Measurements from ENCODE around the gene DACT2.
A peak's percentile ranks its signal among the peaks of the same experiment; 100 is the strongest.
"Not testable (repeated sequence)": the region's sequence is repeated elsewhere in the genome, so short reads cannot be mapped to it uniquely, and the experiment has no call there.

Gene DACT2

GRCh38 chr6:168359794-168360193 lies 40.2 kb upstream of the DACT2 start:
- DNase-seq (ENCODE audit: low spot score in 2 of 2): no peak
- H3K27ac Mint-ChIP-seq (ENCODE audit: low read depth): no peak overlapping the region
- H3K4me1 Mint-ChIP-seq: no peaks in the 10 kb centered on the region
- no peak overlapping the region for H3K4me3 Mint-ChIP-seq
- H3K36me3 Mint-ChIP-seq (ENCODE audit: insufficient read depth): no peaks in the 10 kb centered on the region
- no peak for ATAC-seq (replicated peaks; ENCODE audit: extremely low read depth, poor library complexity, severe bottlenecking)
- H3K27me3 Mint-ChIP-seq: peaks cover 45% of the 10 kb centered on the region
- H3K9me3 Mint-ChIP-seq: no peaks in the 10 kb centered on the region

DNA sequence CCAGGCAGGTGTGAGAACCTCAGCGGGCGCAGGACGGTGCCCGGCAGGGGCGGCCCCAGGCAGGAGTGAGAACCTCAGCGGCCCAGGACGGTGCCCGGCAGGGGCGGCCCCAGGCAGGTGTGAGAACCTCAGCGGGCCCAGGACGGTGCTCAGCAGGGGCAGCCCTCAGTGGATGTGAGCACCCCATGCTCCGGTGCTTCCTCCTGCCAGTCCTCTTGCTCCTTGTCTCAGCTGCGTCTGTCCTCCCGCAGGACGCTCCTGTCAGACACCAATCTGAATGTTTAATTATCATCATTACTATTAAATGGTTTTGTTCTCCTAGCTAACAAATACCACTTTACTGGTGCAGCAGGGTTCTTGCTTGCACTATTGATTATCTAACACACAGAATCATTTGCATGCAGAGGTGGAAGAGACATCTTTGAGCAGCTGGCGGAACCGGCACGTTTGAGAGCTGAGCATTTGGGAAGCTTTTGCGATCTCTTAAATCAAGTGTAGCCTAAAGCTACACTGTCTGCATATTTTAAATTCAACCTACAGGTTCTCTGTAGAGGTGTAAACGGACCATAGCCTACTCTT lies 39.4 kb upstream of the DACT2 start:
- Mint-ChIP-seq H3K4me3 (no peak overlapping the region), H3K9me3 (no peaks in the 10 kb centered on the region), H3K36me3 (ENCODE audit: insufficient read depth) (no peaks in the 10 kb centered on the region), H3K27ac (ENCODE audit: low read depth) (no peak overlapping the region), H3K27me3 (peaks cover 38% of the 10 kb centered on the region), H3K4me1 (no peaks in the 10 kb centered on the region)
- ATAC-seq (replicated peaks; ENCODE audit: extremely low read depth, poor library complexity, severe bottlenecking): no peak
- no peak for DNase-seq (ENCODE audit: low spot score in 2 of 2)

- H3K27me3 Mint-ChIP-seq: peaks cover 35% of the 10 kb centered on the region
- DNase-seq (ENCODE audit: low spot score in 2 of 2); H3K27ac Mint-ChIP-seq (ENCODE audit: low read depth); H3K36me3 Mint-ChIP-seq (ENCODE audit: insufficient read depth); H3K4me3 Mint-ChIP-seq; ATAC-seq (replicated peaks; ENCODE audit: extremely low read depth, poor library complexity, severe bottlenecking); H3K9me3 Mint-ChIP-seq; H3K4me1 Mint-ChIP-seq: not testable (repeated sequence)
Measured at GRCh38 chr6:168356872-168357271, 37.3 kb upstream of the DACT2 start.

DNA sequence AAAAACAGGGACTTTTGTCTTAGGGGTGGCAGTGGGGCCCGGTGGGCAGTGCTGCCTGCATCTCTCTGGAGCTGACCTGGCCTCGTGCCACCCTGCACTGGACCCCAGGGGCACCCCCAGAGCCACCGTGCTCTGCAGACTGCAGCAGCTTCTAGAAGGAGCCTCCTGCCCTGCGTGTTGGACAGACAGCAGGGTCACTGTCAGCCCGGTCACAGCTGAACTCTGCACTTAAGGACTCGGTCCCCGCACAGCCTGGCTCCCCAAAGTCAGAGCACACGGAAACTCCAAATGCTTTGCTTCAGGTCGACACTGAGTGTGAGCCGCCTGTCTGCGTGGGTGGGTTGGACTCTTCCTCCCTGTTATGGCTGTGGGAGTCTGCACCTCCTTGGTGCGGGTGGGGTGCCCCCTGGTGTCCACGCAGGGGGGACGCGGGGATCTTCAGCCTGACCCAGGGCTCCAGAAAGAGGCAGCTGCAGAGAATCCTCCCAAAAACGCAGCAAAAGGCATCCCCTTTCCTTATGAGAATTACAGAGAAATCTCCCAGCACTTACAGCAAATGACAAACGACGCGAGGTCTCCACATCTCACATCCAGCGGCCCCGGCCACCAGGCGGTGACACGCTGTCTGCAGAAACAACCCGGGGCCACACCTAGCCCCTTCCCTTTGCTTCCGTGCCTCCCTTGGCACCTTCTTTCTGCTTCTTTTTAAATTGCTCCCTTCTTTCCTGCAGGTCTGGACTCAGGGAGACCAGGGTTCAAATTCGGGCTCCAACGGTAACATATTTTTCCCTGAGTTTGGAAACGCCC lies 36.3 kb upstream of the DACT2 start:
- no peak for DNase-seq (ENCODE audit: low spot score in 2 of 2)
- H3K27me3 Mint-ChIP-seq: peaks cover 44% of the 10 kb centered on the region
- no peak overlapping the region for H3K4me3 Mint-ChIP-seq
- no peaks in the 10 kb centered on the region for H3K36me3 Mint-ChIP-seq (ENCODE audit: insufficient read depth)
- H3K9me3 Mint-ChIP-seq: no peaks in the 10 kb centered on the region
- peak; percentile 43 for ATAC-seq (replicated peaks; ENCODE audit: extremely low read depth, poor library complexity, severe bottlenecking)
- no peaks in the 10 kb centered on the region for H3K4me1 Mint-ChIP-seq
- no peak overlapping the region for H3K27ac Mint-ChIP-seq (ENCODE audit: low read depth)

DNA sequence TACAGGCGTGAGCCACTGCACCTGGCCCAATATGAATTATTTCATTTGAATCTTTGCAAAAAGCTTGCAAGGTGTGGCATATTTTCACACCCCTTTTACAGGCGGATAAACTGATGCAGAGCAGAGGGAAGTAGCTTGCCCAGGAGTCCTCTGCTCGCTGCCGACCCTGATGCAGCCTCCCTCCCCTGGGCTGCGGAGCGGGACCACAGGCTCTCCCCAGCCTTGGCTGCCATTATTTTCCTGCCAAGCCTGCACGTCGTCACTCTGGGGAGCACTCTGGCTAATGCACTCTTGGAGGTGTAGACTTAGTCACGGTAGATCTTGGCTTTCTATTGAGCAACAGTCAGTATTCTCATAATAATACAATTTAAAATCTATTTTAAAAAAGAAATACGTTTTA lies 34.8 kb upstream of the DACT2 start:
- Mint-ChIP-seq H3K9me3 (no peaks in the 10 kb centered on the region), H3K36me3 (ENCODE audit: insufficient read depth) (no peaks in the 10 kb centered on the region), H3K4me3 (no peak overlapping the region), H3K4me1 (no peaks in the 10 kb centered on the region), H3K27me3 (peaks cover 47% of the 10 kb centered on the region), H3K27ac (ENCODE audit: low read depth) (no peak overlapping the region)
- DNase-seq (ENCODE audit: low spot score in 2 of 2) (no peak), ATAC-seq (replicated peaks; ENCODE audit: extremely low read depth, poor library complexity, severe bottlenecking) (no peak)

DNA sequence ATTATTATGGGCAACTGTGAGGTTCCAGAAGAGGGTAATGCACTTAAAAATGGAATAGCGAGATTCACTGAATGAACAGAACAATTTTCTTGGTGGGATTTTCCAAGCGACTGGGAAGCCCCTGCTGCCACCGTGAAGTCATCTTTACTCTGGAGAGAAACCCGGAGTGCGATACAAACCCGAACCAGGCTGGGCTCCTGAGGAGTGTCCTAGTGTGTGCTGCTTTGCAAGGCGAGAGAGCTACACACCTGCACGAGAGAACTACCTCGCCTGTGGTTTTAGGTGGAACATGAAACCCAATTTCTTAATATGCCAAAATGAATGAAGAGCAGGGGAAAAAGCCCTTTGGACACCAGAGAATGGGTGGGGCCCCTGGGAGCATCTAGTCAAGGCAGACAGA lies 33.5 kb upstream of the DACT2 start:
- Mint-ChIP-seq H3K27me3 (peaks cover 42% of the 10 kb centered on the region), H3K4me1 (no peaks in the 10 kb centered on the region), H3K9me3 (no peaks in the 10 kb centered on the region), H3K4me3 (no peak overlapping the region), H3K36me3 (ENCODE audit: insufficient read depth) (no peaks in the 10 kb centered on the region), H3K27ac (ENCODE audit: low read depth) (no peak overlapping the region)
- DNase-seq (ENCODE audit: low spot score in 2 of 2) (no peak), ATAC-seq (replicated peaks; ENCODE audit: extremely low read depth, poor library complexity, severe bottlenecking) (no peak)

- Mint-ChIP-seq H3K36me3 (ENCODE audit: insufficient read depth) (no peaks in the 10 kb centered on the region), H3K27me3 (peaks cover 45% of the 10 kb centered on the region), H3K4me1 (no peaks in the 10 kb centered on the region), H3K9me3 (no peaks in the 10 kb centered on the region), H3K27ac (ENCODE audit: low read depth) (no peak overlapping the region), H3K4me3 (no peak overlapping the region)
- DNase-seq (ENCODE audit: low spot score in 2 of 2) (no peak), ATAC-seq (replicated peaks; ENCODE audit: extremely low read depth, poor library complexity, severe bottlenecking) (no peak)
Measured at GRCh38 chr6:168352096-168352495, 32.5 kb upstream of the DACT2 start.

DNA sequence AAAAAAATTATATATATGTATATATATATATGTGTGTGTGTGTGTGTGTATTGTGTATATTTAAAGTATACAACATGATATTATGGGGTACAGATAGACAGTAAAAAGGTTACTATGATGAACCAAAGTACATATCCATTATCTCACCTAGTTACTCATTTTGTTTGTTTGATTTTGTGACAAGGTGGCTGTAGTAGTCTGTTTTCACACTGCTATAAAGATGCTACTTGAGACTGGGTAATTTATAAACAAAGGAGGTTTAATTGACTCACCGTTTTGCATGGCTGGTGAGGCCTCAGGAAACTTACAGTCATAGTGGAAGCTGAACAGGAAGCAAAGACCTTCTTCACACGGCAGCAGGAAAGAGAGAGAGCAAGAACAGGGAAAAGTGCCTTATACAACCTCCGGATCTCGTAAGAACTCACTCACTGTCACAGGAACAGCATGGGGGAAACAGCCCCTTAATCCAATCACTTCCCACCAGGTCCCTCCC lies 30.2 kb upstream of the DACT2 start:
- no peak for DNase-seq (ENCODE audit: low spot score in 2 of 2)
- no peak overlapping the region for H3K27ac Mint-ChIP-seq (ENCODE audit: low read depth)
- no peak overlapping the region for H3K4me3 Mint-ChIP-seq
- H3K4me1 Mint-ChIP-seq: peaks cover 4% of the 10 kb centered on the region
- H3K36me3 Mint-ChIP-seq (ENCODE audit: insufficient read depth): no peaks in the 10 kb centered on the region
- peaks cover 50% of the 10 kb centered on the region for H3K27me3 Mint-ChIP-seq
- ATAC-seq (replicated peaks; ENCODE audit: extremely low read depth, poor library complexity, severe bottlenecking): no peak
- H3K9me3 Mint-ChIP-seq: no peaks in the 10 kb centered on the region

DNA sequence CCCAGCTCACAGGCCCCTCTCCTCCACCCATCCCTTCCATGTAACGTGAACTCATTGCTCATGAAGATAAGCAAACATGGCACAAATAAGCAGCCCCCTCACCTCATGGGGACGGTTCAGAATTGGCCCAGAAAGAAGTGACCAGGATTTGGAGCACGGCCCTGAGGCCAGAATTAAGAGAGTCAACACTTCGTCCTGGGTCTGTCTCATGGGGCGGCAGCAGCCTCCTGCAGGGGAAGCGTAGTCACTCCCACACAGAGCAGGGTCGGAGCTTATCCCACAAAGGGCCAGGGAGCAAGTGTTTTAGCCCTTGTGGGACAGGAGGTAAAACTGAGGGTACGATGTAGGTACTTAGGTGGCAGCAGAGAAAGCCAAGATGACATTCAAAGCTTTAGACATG lies 28.6 kb upstream of the DACT2 start:
- no peak for ATAC-seq (replicated peaks; ENCODE audit: extremely low read depth, poor library complexity, severe bottlenecking)
- no peak overlapping the region for H3K27ac Mint-ChIP-seq (ENCODE audit: low read depth)
- H3K36me3 Mint-ChIP-seq (ENCODE audit: insufficient read depth): no peaks in the 10 kb centered on the region
- no peak for DNase-seq (ENCODE audit: low spot score in 2 of 2)
- peaks cover 14% of the 10 kb centered on the region for H3K4me1 Mint-ChIP-seq
- peaks cover 55% of the 10 kb centered on the region for H3K27me3 Mint-ChIP-seq
- H3K4me3 Mint-ChIP-seq: no peak overlapping the region
- no peaks in the 10 kb centered on the region for H3K9me3 Mint-ChIP-seq

GRCh38 chr6:168347615-168348014 lies 28.0 kb upstream of the DACT2 start:
- H3K27me3 Mint-ChIP-seq: peaks cover 50% of the 10 kb centered on the region
- no peak for DNase-seq (ENCODE audit: low spot score in 2 of 2)
- H3K4me3 Mint-ChIP-seq: no peak overlapping the region
- no peaks in the 10 kb centered on the region for H3K9me3 Mint-ChIP-seq
- peaks cover 14% of the 10 kb centered on the region for H3K4me1 Mint-ChIP-seq
- no peaks in the 10 kb centered on the region for H3K36me3 Mint-ChIP-seq (ENCODE audit: insufficient read depth)
- no peak for ATAC-seq (replicated peaks; ENCODE audit: extremely low read depth, poor library complexity, severe bottlenecking)
- no peak overlapping the region for H3K27ac Mint-ChIP-seq (ENCODE audit: low read depth)

GRCh38 chr6:168347053-168347452 lies 27.5 kb upstream of the DACT2 start:
- ATAC-seq (replicated peaks; ENCODE audit: extremely low read depth, poor library complexity, severe bottlenecking): no peak
- H3K4me3 Mint-ChIP-seq: no peak overlapping the region
- peaks cover 14% of the 10 kb centered on the region for H3K4me1 Mint-ChIP-seq
- H3K36me3 Mint-ChIP-seq (ENCODE audit: insufficient read depth): no peaks in the 10 kb centered on the region
- no peak overlapping the region for H3K27ac Mint-ChIP-seq (ENCODE audit: low read depth)
- H3K9me3 Mint-ChIP-seq: no peaks in the 10 kb centered on the region
- peaks cover 44% of the 10 kb centered on the region for H3K27me3 Mint-ChIP-seq
- DNase-seq (ENCODE audit: low spot score in 2 of 2): no peak

GRCh38 chr6:168345896-168346754 lies 26.5 kb upstream of the DACT2 start:
- no peaks in the 10 kb centered on the region for H3K9me3 Mint-ChIP-seq

More at GRCh38 chr6:168345896-168346754, 26.5 kb upstream of the DACT2 start:
- Mint-ChIP-seq H3K4me1 (peaks cover 14% of the 10 kb centered on the region), H3K27ac (ENCODE audit: low read depth) (no peak overlapping the region), H3K4me3 (no peak overlapping the region), H3K36me3 (ENCODE audit: insufficient read depth) (no peaks in the 10 kb centered on the region), H3K27me3 (peaks cover 36% of the 10 kb centered on the region)
- ATAC-seq (replicated peaks; ENCODE audit: extremely low read depth, poor library complexity, severe bottlenecking): no peak
- DNase-seq (ENCODE audit: low spot score in 2 of 2): no peak

All from central memory CD8-positive, alpha-beta T cell (primary cell).